Esophagus muscularis mucosa (tissue), 4 donors: ENCODE measurements around the gene LPCAT1. TPM values are rescaled to one million over a fixed set of nuclear protein-coding genes. Genes with fewer than 3 reads are reported as not detected.
A peak's percentile ranks its signal among the peaks of the same experiment; 100 is the strongest.

Source experiments
- DNase-seq: peaks from one replicate; pipeline ENCODE4 v3.0.0-alpha.2; 2017; ENCODE audit errors: extremely low spot score
- H3K27ac ChIP-seq, 4 donors: fragments of 200-600 bp; sonication (generic); replicated peaks in 1 of 4; 1 replicate in 3 of 4; 2 replicates in 1 of 4; pipeline ENCODE4 v1.5.1; 2016 to 2019; ENCODE audit warnings: mild to moderate bottlenecking in 1 of 4
- H3K27me3 ChIP-seq, 4 donors: fragments of 200-600 bp; sonication (generic); one replicate each; pipeline versions ENCODE4 v1.5.1 to v1.6.0; 2016 to 2019
- H3K36me3 ChIP-seq, 4 donors: fragments of 200-600 bp; sonication (generic); one replicate each; pipeline ENCODE4 v1.5.1; 2016 to 2019
- H3K4me1 ChIP-seq, 4 donors: fragments of 200-600 bp; sonication (generic); one replicate each; pipeline ENCODE4 v1.5.1; 2016 to 2019
- H3K4me3 ChIP-seq, 4 donors: fragments of 200-600 bp; sonication (generic); 1 replicate in 2 of 4; 2 replicates in 2 of 4; pipeline ENCODE4 v1.5.1; 2016 to 2019; ENCODE audit warnings: mild to moderate bottlenecking in 4 of 4, moderate library complexity in 1 of 4
- H3K9me3 ChIP-seq, 4 donors: fragments of 200-600 bp; sonication (generic); 1 replicate in 3 of 4; 2 replicates in 1 of 4; pipeline ENCODE4 v1.5.1; 2016 to 2019
- EP300 ChIP-seq: sonication (generic); formaldehyde crosslinking; IDR thresholded peaks from one replicate; pipeline ENCODE4 v1.6.1; 2017; ENCODE audit warnings: antibody characterized with exemption
- POLR2A ChIP-seq: fragments of 450-650 bp; IDR thresholded peaks from one replicate; pipeline ENCODE4 v1.6.1; 2017; ENCODE audit warnings: antibody characterized with exemption, moderate library complexity, mild to moderate bottlenecking, low read depth
- POLR2AphosphoS5 ChIP-seq, 2 donors: sonication (generic); formaldehyde crosslinking; IDR thresholded peaks; one replicate each; pipeline ENCODE4 v1.6.1; 2017; ENCODE audit warnings: antibody characterized with exemption in 2 of 2
- WGBS: methylation state at CpG from one replicate; pipeline ENCODE4 v1.1.5; 2018; 5-methylcytosine and 5-hydroxymethylcytosine counted together
- intact Hi-C: fragments of 100-400 bp; cut with DNase I; formaldehyde crosslinking; loops from one replicate; pipeline ENCODE4 v1.15.1; 2023
- total RNA-seq, 4 donors: library from RNA; depleted of rRNA; stranded (reverse); fragments of >200 nt; gene quantifications; one replicate each; pipeline versions ENCODE4 v1.1.0 to v1.2.1, GENCODE V29; 2016
- TF ChIP-seq, protein P1 (sequence below), 3 experiments: fragments of 200-600 bp in 2 of 3; fragments of 450-650 bp in 1 of 3; sonication (generic) in 2 of 3; IDR thresholded peaks; one replicate each; pipeline ENCODE4 v1.5.1; 2017 to 2019; ENCODE audit warnings: antibody characterized with exemption in 3 of 3, mild to moderate bottlenecking in 2 of 3, moderate library complexity in 1 of 3

The LPCAT1 gene
- total RNA-seq, 4 donors from 2014 or later, result 22.5 to 51.7 (median 35.0) TPM

DNA sequence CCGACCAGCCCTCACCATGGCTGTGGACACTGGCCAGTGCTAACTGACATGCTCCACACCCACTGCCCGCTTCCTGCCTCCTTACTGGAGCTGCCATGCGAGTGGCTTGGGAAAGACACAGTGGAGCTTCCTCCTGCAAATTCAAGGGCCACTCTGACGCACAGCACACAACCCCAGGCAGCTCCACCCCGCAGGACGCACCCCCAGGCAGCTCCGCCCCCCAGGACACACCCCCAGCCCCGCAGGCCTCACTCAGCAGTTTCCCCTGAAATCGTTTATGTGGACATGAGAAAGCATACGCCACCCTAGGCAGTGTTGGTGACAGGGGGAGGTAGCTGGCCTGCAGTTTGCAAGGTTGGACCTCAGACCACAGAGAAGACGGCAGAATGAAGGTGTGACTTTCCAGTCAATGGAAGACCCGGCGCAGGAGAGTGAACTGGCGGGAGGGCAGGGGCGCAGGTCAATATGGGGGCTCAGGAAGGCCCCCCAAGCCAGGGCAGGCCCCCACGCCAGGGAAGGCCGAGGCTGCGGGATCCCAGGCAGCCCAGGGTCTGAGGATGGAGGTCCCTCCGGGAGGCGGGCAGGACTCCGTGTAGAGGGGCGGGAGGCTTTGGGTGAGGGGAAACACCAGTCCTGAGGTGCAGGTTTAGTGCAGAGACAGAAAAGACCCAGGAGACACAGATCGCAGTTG, 21.6 kb downstream of the LPCAT1 start:
- H3K27ac ChIP-seq, result no peak overlapping the region
- H3K9me3 ChIP-seq, result no peaks in the 10 kb centered on the region
- no peaks in the 10 kb centered on the region for H3K27me3 ChIP-seq
- TF ChIP-seq POLR2AphosphoS5 (IDR thresholded peaks at IDR 0.05) (peak in 1 of 2 donors; percentile 22), EP300 (no peak)
- WGBS, result 85% methylated on average over 21 of the region's 23 CpGs
- peaks cover 0 to 7% (median under 1%) of the 10 kb centered on the region in 4 donors for H3K36me3 ChIP-seq
- DNase-seq, result no peak
- H3K4me1 ChIP-seq, result peaks cover 16 to 47% (median 43%) of the 10 kb centered on the region in 4 donors
- no peak overlapping the region for H3K4me3 ChIP-seq
- intact Hi-C loops, result no loop called here

DNA sequence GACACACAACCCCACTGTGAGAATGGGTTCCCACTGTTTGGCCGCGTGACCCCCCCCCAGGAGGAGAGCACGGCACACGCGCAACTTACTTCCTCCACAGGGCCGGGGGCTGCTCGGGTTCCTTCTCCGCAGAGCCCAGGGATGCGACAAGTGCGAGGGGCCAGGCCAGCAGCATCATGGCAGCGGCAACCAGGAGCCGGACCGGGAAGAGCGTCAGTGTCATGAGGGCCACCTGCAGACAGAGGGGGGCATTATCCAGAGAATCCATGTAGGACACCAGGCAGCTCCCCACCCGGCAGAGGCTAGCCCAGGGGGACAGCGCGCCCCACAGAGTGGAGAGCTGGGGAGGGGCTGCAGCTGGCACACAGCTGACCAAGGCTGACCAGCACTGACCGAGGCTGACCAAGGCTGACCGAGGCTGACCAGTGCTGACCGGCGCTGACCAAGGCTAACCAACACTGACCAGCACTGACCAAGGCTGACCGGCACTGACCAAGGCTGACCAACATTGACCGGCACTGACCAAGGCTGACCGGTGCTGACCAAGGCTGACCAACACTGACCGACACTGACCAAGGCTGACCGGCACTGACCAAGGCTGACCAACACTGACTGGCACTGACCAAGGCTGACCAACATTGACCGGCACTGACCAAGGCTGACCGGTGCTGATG, 22.3 kb downstream of the LPCAT1 start:
- peaks cover 16 to 48% (median 44%) of the 10 kb centered on the region in 4 donors for H3K4me1 ChIP-seq
- no peak overlapping the region for H3K4me3 ChIP-seq
- intact Hi-C loops, result no loop called here
- TF ChIP-seq POLR2AphosphoS5 (IDR thresholded peaks at IDR 0.05) (no peak), POLR2A (no peak), EP300 (no peak)
- TF ChIP-seq, protein P1, sequence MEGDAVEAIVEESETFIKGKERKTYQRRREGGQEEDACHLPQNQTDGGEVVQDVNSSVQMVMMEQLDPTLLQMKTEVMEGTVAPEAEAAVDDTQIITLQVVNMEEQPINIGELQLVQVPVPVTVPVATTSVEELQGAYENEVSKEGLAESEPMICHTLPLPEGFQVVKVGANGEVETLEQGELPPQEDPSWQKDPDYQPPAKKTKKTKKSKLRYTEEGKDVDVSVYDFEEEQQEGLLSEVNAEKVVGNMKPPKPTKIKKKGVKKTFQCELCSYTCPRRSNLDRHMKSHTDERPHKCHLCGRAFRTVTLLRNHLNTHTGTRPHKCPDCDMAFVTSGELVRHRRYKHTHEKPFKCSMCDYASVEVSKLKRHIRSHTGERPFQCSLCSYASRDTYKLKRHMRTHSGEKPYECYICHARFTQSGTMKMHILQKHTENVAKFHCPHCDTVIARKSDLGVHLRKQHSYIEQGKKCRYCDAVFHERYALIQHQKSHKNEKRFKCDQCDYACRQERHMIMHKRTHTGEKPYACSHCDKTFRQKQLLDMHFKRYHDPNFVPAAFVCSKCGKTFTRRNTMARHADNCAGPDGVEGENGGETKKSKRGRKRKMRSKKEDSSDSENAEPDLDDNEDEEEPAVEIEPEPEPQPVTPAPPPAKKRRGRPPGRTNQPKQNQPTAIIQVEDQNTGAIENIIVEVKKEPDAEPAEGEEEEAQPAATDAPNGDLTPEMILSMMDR (IDR thresholded peaks at IDR 0.05), result no peak
- no peaks in the 10 kb centered on the region for H3K27me3 ChIP-seq
- DNase-seq, result no peak
- 86% methylated on average over 21 of the region's 28 CpGs for WGBS
- no peaks in the 10 kb centered on the region for H3K9me3 ChIP-seq
- no peak overlapping the region for H3K27ac ChIP-seq
- H3K36me3 ChIP-seq, result peaks cover 0 to 9% (median 4%) of the 10 kb centered on the region in 4 donors

DNA sequence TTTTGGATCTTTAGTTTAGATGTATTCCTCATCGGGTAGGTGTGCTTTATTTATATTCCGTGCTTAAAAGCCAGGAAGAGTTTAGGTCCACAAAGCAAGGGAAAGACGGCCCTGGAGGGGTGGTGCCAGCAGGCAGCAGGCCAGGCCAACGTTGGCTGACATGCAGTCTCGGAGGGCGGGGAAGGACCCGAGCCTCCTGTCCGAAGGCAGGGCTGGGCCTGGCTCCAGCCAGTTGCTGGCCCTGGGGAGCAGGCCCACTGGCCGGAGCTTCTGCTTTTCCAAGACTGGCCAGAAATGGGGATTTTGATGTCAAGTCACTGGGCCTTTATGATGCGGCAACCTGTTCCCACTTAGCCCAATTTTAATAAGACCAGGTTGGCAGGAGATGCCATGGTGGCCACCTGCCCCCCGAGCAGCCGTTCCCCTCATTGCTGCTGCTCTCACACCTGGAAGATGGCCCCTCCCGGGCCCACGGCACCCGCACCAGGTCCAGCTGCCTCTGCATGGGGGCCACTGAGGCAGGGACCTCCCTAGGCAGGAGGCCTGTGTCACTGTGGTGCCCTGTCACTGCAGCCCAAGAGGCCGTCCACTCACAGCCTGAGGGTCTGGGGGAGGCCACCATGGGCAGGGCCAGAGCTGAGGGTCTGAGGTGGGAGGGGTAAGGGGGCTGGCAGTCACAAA, 23.2 kb downstream of the LPCAT1 start:
- WGBS, result 43% methylated on average over 15 of the region's 16 CpGs
- peaks cover 16 to 44% (median 39%) of the 10 kb centered on the region in 4 donors for H3K4me1 ChIP-seq
- intact Hi-C loops, result no loop called here

DNA sequence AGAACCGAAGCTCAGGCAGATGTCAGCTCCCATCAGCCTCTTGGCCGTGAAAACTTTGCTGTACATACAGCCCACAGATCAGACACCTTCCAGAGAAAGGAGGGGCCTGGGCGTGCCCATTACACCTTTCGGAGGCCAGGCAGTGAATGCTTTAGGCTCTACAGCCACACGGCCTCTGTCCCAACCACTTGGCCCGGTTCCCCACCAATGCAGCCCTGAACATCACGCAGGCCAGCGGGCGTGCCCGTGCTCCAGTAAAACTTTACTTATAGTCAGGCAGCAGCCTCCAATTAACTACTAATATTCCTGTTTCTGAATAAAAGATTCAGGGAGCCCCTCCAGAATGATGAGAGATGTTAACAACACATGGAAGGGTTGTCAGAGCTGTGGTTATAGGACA, 23.9 kb downstream of the LPCAT1 start:
- peak overlapping the region in 2 of 4 donors; percentile 40 to 60 for H3K27ac ChIP-seq
- TF ChIP-seq POLR2A (no peak), POLR2AphosphoS5 (IDR thresholded peaks at IDR 0.05) (no peak), EP300 (no peak)
- TF ChIP-seq, protein P1 (IDR thresholded peaks at IDR 0.05), result no peak
- H3K36me3 ChIP-seq, result peaks cover 1 to 14% (median 8%) of the 10 kb centered on the region in 4 donors
- no peak overlapping the region for H3K4me3 ChIP-seq
- no peak for DNase-seq
- WGBS, result 78% methylated on average over 10 of the region's 10 CpGs
- intact Hi-C loops, result no loop called here
- no peaks in the 10 kb centered on the region for H3K27me3 ChIP-seq
- no peaks in the 10 kb centered on the region for H3K9me3 ChIP-seq
- peaks cover 16 to 44% (median 38%) of the 10 kb centered on the region in 4 donors for H3K4me1 ChIP-seq

More for the DNA sequence above, 23.2 kb downstream of the LPCAT1 start:
- DNase-seq, result no peak
- Histone ChIP-seq H3K36me3 (peaks cover 0 to 12% (median 5%) of the 10 kb centered on the region in 4 donors), H3K9me3 (no peaks in the 10 kb centered on the region), H3K27ac (peak overlapping the region; percentile 33 to 68 (median 54)), H3K4me3 (no peak overlapping the region), H3K27me3 (no peaks in the 10 kb centered on the region)
- peak; percentile 23 to 50 for TF ChIP-seq POLR2AphosphoS5 (IDR thresholded peaks at IDR 0.05)
- no peak for TF ChIP-seq EP300

DNA sequence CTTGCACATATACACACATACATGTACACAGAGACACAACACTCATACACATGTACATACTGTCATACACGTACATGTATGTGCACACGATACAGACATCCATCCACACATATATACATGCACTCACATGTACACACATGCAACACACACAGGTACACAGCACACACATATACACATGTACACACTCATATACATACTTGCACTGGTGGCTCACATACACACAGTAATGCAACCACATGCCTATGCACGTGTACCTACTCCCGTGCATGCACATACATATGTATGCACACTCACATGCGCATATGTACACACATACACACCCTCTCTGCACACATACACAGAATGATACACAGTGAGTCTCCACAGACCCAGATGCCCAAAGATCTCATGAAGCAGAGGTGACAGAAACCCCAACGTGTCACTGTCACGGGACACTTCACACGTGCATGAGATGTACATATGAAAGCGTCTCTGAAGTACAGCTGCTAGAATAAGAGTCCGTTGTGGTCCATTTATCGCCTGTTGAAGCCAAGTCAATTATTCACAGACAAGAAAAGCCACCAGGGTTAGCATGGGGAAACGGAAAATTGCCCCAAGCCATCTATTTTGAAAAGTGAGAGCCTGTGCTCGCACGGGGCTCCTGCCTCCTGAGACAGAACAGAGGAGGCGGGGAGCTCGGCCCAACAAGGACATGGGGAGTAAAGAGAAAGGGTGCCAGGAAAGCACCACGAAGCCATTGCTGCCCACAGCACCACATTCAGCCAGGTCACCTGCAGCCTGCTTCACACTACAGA, 24.9 kb downstream of the LPCAT1 start:
- H3K4me3 ChIP-seq, result no peak overlapping the region
- DNase-seq, result no peak
- H3K27me3 ChIP-seq, result no peaks in the 10 kb centered on the region
- intact Hi-C loops, result no loop called here
- peaks cover 7 to 25% (median 18%) of the 10 kb centered on the region in 4 donors for H3K36me3 ChIP-seq
- no peak overlapping the region for H3K27ac ChIP-seq
- H3K4me1 ChIP-seq, result peaks cover 16 to 38% (median 33%) of the 10 kb centered on the region in 4 donors
- no peaks in the 10 kb centered on the region for H3K9me3 ChIP-seq
- WGBS, result 90% methylated on average over 17 of the region's 17 CpGs
- TF ChIP-seq EP300 (no peak), POLR2AphosphoS5 (IDR thresholded peaks at IDR 0.05) (no peak), POLR2A (no peak)
- TF ChIP-seq, protein P1 (IDR thresholded peaks at IDR 0.05), result no peak
